Natural killer cell (primary cell): ENCODE measurements around the gene HOXC12. TPM values are rescaled to one million over a fixed set of nuclear protein-coding genes. Genes with fewer than 3 reads are reported as not detected.

Experiments used
- ATAC-seq, 3 donors: fragments of 150-1000 bp in 2 of 3; fragments of 200-7000 bp in 1 of 3; cut with Tn5 transposase; 1 replicate in 1 of 3; 2 replicates in 2 of 3; pipeline ENCODE4 v1.10.0; 2021; ENCODE audit warnings: mild to moderate bottlenecking in 2 of 3, moderate library complexity in 2 of 3
- DNase-seq, 2 donors: peaks; one replicate each; pipeline versions ENCODE4 v3.0.0 to v3.0.0-alpha.2; 2013 to 2021; ENCODE audit warnings: mixed read lengths in 1 of 2
- H3K27ac ChIP-seq: one replicate; pipeline ENCODE4 v1.5.1; 2013; ENCODE audit warnings: mild to moderate bottlenecking, low read length
- H3K27me3 ChIP-seq: one replicate; pipeline ENCODE4 v1.6.1; 2013; ENCODE audit warnings: low read length; ENCODE audit not compliant: control insufficient read depth, insufficient read depth
- H3K36me3 ChIP-seq: one replicate; pipeline ENCODE4 v1.6.1; 2013; ENCODE audit warnings: low read length; ENCODE audit not compliant: control insufficient read depth, insufficient read depth
- H3K4me1 ChIP-seq: one replicate; pipeline ENCODE4 v1.6.1; 2013; ENCODE audit warnings: low read length; ENCODE audit not compliant: control insufficient read depth, insufficient read depth
- H3K4me3 ChIP-seq: one replicate; pipeline ENCODE4 v1.5.1; 2013; ENCODE audit warnings: low read length
- H3K9me3 ChIP-seq: one replicate; pipeline ENCODE4 v1.6.1; 2013; ENCODE audit warnings: low read length; ENCODE audit not compliant: control insufficient read depth, insufficient read depth
- H3K27ac Mint-ChIP-seq, 2 donors: one replicate each; pipeline ENCODE4 v1.8.0; 2022; ENCODE audit warnings: mild to moderate bottlenecking in 2 of 2, mixed read lengths in 2 of 2, moderate library complexity in 1 of 2
- H3K27me3 Mint-ChIP-seq, 2 donors: one replicate each; pipeline ENCODE4 v1.8.0; 2022; ENCODE audit warnings: low read depth in 2 of 2, mixed read lengths in 2 of 2
- H3K36me3 Mint-ChIP-seq: one replicate; pipeline ENCODE4 v1.8.0; 2022; ENCODE audit warnings: mixed read lengths
- H3K4me1 Mint-ChIP-seq, 2 donors: one replicate each; pipeline ENCODE4 v1.8.0; 2022; ENCODE audit warnings: mixed read lengths in 2 of 2
- H3K4me3 Mint-ChIP-seq: one replicate; pipeline ENCODE4 v1.8.0; 2022; ENCODE audit warnings: mild to moderate bottlenecking, moderate library complexity, mixed read lengths
- H3K9me3 Mint-ChIP-seq, 2 donors: one replicate each; pipeline ENCODE4 v1.8.0; 2022; ENCODE audit warnings: mixed read lengths in 2 of 2
- CTCF ChIP-seq: fragments of 200-600 bp; IDR thresholded peaks from one replicate; pipeline ENCODE4 v1.8.0; 2022; ENCODE audit warnings: antibody characterized with exemption
- WGBS: methylation state at CpG from one replicate; pipeline ENCODE4 v1.1.7; 2013; ENCODE audit warnings: missing lambda C conversion rate; ENCODE audit not compliant: insufficient coverage; 5-methylcytosine and 5-hydroxymethylcytosine counted together
- intact Hi-C: fragments of 100-400 bp; cut with micrococcal nuclease; formaldehyde crosslinking; loops from one replicate; pipeline ENCODE4 v1.14.2; 2022
- total RNA-seq, 4 donors: library from RNA; stranded (reverse); fragments of 120-200 nt in 1 of 4; gene quantifications; one replicate each; pipeline versions ENCODE4 v1.2.3 to v1.2.4, GENCODE V29; 2013 to 2022

HOXC12 gene
- total RNA-seq, 3 donors from 2014 or later (not counting 1 experiment from before 2014, with no cell fraction given): not detected

GRCh38 chr12:53955776-53956250, 1.1 kb downstream of the HOXC12 start:
- H3K9me3 ChIP-seq: peaks cover 5% of the 10 kb centered on the region
- DNase-seq (no peak), ATAC-seq (no peak)
- intact Hi-C loops: loop anchor here (5.0 kb wide), 2 partner anchors 41 to 326 kb away; partner anchors contain the start of genes CBX5 and HNRNPA1
- Mint-ChIP-seq H3K36me3 (peaks cover 11% of the 10 kb centered on the region), H3K4me1 (peaks cover 24 to 25% of the 10 kb centered on the region in 2 donors), H3K27me3 (peaks cover 75 to 82% of the 10 kb centered on the region in 2 donors), H3K9me3 (no peaks in the 10 kb centered on the region), H3K4me3 (peak overlapping the region; percentile 13), H3K27ac (no peak overlapping the region)
- no peak overlapping the region for H3K27ac ChIP-seq
- no peak overlapping the region for H3K4me3 ChIP-seq
- H3K4me1 ChIP-seq: peaks cover 40% of the 10 kb centered on the region
- H3K27me3 ChIP-seq: peaks cover 95% of the 10 kb centered on the region
- 14% methylated on average over 6 of the region's 10 CpGs for WGBS
- H3K36me3 ChIP-seq: no peaks in the 10 kb centered on the region
- no peak for TF ChIP-seq CTCF

- no peak overlapping the region for H3K4me3 ChIP-seq
- H3K27ac ChIP-seq: no peak overlapping the region
- peak overlapping the region; percentile 13 for H3K4me3 Mint-ChIP-seq
- H3K4me1 ChIP-seq: peaks cover 41% of the 10 kb centered on the region
- peaks cover 76 to 77% of the 10 kb centered on the region in 2 donors for H3K27me3 Mint-ChIP-seq
- peaks cover 11% of the 10 kb centered on the region for H3K36me3 Mint-ChIP-seq
- no peak for TF ChIP-seq CTCF
- 10% methylated on average over 24 of the region's 25 CpGs for WGBS
- intact Hi-C loops: loop anchor here (5.0 kb wide), 2 partner anchors 41 to 326 kb away; partner anchors contain the start of genes CBX5 and HNRNPA1
- DNase-seq (peak in 1 of 2 donors; percentile 45), ATAC-seq (peak in 1 of 3 donors; percentile 38)
- H3K9me3 ChIP-seq: peaks cover 5% of the 10 kb centered on the region
- H3K4me1 Mint-ChIP-seq: peaks cover 24 to 25% of the 10 kb centered on the region in 2 donors
- no peaks in the 10 kb centered on the region for H3K9me3 Mint-ChIP-seq
- H3K27ac Mint-ChIP-seq: no peak overlapping the region
- peaks cover 95% of the 10 kb centered on the region for H3K27me3 ChIP-seq
- no peaks in the 10 kb centered on the region for H3K36me3 ChIP-seq
Measured at GRCh38 chr12:53956251-53956887, 1.7 kb downstream of the HOXC12 start.

GRCh38 chr12:53956914-53957536, 2.3 kb downstream of the HOXC12 start:
- peaks cover 5% of the 10 kb centered on the region for H3K9me3 ChIP-seq
- no peak for TF ChIP-seq CTCF
- 9% methylated on average over 11 of the region's 11 CpGs for WGBS
- Mint-ChIP-seq H3K27ac (no peak overlapping the region), H3K4me3 (no peak overlapping the region), H3K9me3 (no peaks in the 10 kb centered on the region), H3K36me3 (peaks cover 11% of the 10 kb centered on the region), H3K27me3 (peaks cover 73 to 83% of the 10 kb centered on the region in 2 donors), H3K4me1 (peaks cover 24 to 25% of the 10 kb centered on the region in 2 donors)
- H3K27ac ChIP-seq: no peak overlapping the region
- peaks cover 40% of the 10 kb centered on the region for H3K4me1 ChIP-seq
- no peaks in the 10 kb centered on the region for H3K36me3 ChIP-seq
- DNase-seq: no peak
- H3K27me3 ChIP-seq: peaks cover 95% of the 10 kb centered on the region
- intact Hi-C loops: loop anchor here (5.0 kb wide), 2 partner anchors 40 to 325 kb away; partner anchors contain the start of genes CBX5 and HNRNPA1
- H3K4me3 ChIP-seq: no peak overlapping the region
- no peak for ATAC-seq
